Trophoblast cell (in vitro differentiated cells and primary cell): ENCODE measurements around the gene PSMC6.
"Not testable (repeated sequence)": the region's sequence is repeated elsewhere in the genome, so short reads cannot be mapped to it uniquely, and the experiment has no call there.

Experiments used
- DNase-seq, 2 donors: peaks; one replicate each; pipeline ENCODE4 v3.0.0-alpha.2; 2016
- H2AFZ ChIP-seq: 2 replicates; pipeline ENCODE4 v1.6.1; 2013; ENCODE audit warnings: low read length, moderate library complexity, mild to moderate bottlenecking; ENCODE audit not compliant: insufficient read depth, poor library complexity
- H2AK5ac ChIP-seq: 2 replicates; pipeline ENCODE4 v1.6.1; 2013; ENCODE audit warnings: mild to moderate bottlenecking, low read length
- H2BK120ac ChIP-seq: 2 replicates; pipeline ENCODE4 v1.6.1; 2013; ENCODE audit warnings: low read length, mild to moderate bottlenecking, moderate library complexity; ENCODE audit not compliant: insufficient read depth, poor library complexity
- H2BK12ac ChIP-seq: 2 replicates; pipeline ENCODE4 v1.6.1; 2013; ENCODE audit warnings: mild to moderate bottlenecking, low read length, moderate library complexity
- H2BK5ac ChIP-seq: 2 replicates; pipeline ENCODE4 v1.6.1; 2013; ENCODE audit warnings: low read length, low read depth, moderate library complexity, mild to moderate bottlenecking; ENCODE audit not compliant: poor library complexity
- H3K14ac ChIP-seq: 2 replicates; pipeline ENCODE4 v1.6.1; 2013; ENCODE audit warnings: mild to moderate bottlenecking, low read length
- H3K18ac ChIP-seq: 2 replicates; pipeline ENCODE4 v1.6.1; 2013; ENCODE audit warnings: mild to moderate bottlenecking, low read length
- H3K23ac ChIP-seq: 2 replicates; pipeline ENCODE4 v1.6.1; 2013; ENCODE audit warnings: low read length
- H3K27ac ChIP-seq: 2 replicates; pipeline ENCODE4 v1.5.1; 2013; ENCODE audit warnings: low read depth, mild to moderate bottlenecking, inconsistent platforms, low read length, moderate library complexity
- H3K27me3 ChIP-seq: 2 replicates; pipeline ENCODE4 v1.6.1; 2013; ENCODE audit warnings: inconsistent platforms, mild to moderate bottlenecking, low read length, moderate library complexity; ENCODE audit not compliant: insufficient read depth
- H3K36me3 ChIP-seq, 2 experiments: 1 replicate in 1 of 2; 2 replicates in 1 of 2; pipeline ENCODE4 v1.6.1; 2013; ENCODE audit warnings: low read length in 2 of 2, mild to moderate bottlenecking in 2 of 2, moderate library complexity in 1 of 2; ENCODE audit not compliant: insufficient read depth in 2 of 2, control insufficient read depth in 1 of 2
- H3K4ac ChIP-seq: 2 replicates; pipeline ENCODE4 v1.6.1; 2013; ENCODE audit warnings: low read depth, mild to moderate bottlenecking, low read length, moderate library complexity
- H3K4me1 ChIP-seq, 2 experiments: 1 replicate in 1 of 2; 2 replicates in 1 of 2; pipeline ENCODE4 v1.6.1; 2013; ENCODE audit warnings: low read length in 2 of 2, mild to moderate bottlenecking in 2 of 2, moderate library complexity in 1 of 2; ENCODE audit not compliant: insufficient read depth in 2 of 2, control insufficient read depth in 1 of 2
- H3K4me2 ChIP-seq: 2 replicates; pipeline ENCODE4 v1.6.1; 2013; ENCODE audit warnings: inconsistent platforms, mild to moderate bottlenecking, low read length, moderate library complexity
- H3K4me3 ChIP-seq: 2 replicates; pipeline ENCODE4 v1.5.1; 2013; ENCODE audit warnings: mild to moderate bottlenecking, low read depth, low read length, inconsistent platforms
- H3K79me1 ChIP-seq: one replicate; pipeline ENCODE4 v1.6.1; 2013; ENCODE audit warnings: low read length
- H3K79me2 ChIP-seq: 2 replicates; pipeline ENCODE4 v1.6.1; 2013; ENCODE audit warnings: low read length, mild to moderate bottlenecking; ENCODE audit not compliant: control insufficient read depth, insufficient read depth, poor library complexity
- H3K9ac ChIP-seq: 2 replicates; pipeline ENCODE4 v1.6.1; 2013; ENCODE audit warnings: mild to moderate bottlenecking, low read length
- H3K9me3 ChIP-seq: 2 replicates; pipeline ENCODE4 v1.6.1; 2013; ENCODE audit warnings: low read depth, mild to moderate bottlenecking, control low read depth, inconsistent platforms, low read length; ENCODE audit not compliant: insufficient read depth
- H4K12ac ChIP-seq: 2 replicates; pipeline ENCODE4 v1.6.1; 2013; ENCODE audit warnings: low read depth, mild to moderate bottlenecking, low read length, moderate library complexity
- H4K8ac ChIP-seq: 2 replicates; pipeline ENCODE4 v1.6.1; 2013; ENCODE audit warnings: low read depth, mild to moderate bottlenecking, low read length, moderate library complexity
- H4K91ac ChIP-seq: one replicate; pipeline ENCODE4 v1.6.1; 2013; ENCODE audit warnings: low read depth, mild to moderate bottlenecking, low read length, moderate library complexity
- WGBS: extraction: QIAGEN DNeasy Blood & Tissue Kit; methylation state at CpG from one replicate; pipeline ENCODE4 v1.1.7; 2013; ENCODE audit warnings: missing lambda C conversion rate; ENCODE audit not compliant: insufficient read length, insufficient coverage; ENCODE audit errors: extremely low coverage; 5-methylcytosine and 5-hydroxymethylcytosine counted together

The PSMC6 gene

GRCh38 chr14:52762923-52763322 lies 55.9 kb downstream of the PSMC6 start:
- H3K9ac ChIP-seq, H2BK12ac ChIP-seq, H3K4me3 ChIP-seq, H3K18ac ChIP-seq, H4K12ac ChIP-seq, H3K9me3 ChIP-seq, H3K23ac ChIP-seq, H2BK5ac ChIP-seq, H3K79me1 ChIP-seq, H3K4me1 ChIP-seq, H3K27me3 ChIP-seq, H4K91ac ChIP-seq, H2BK120ac ChIP-seq, DNase-seq, H4K8ac ChIP-seq, H3K27ac ChIP-seq, H2AK5ac ChIP-seq, H2AFZ ChIP-seq, H3K79me2 ChIP-seq, H3K4ac ChIP-seq, H3K14ac ChIP-seq, H3K4me2 ChIP-seq: not testable (repeated sequence)
- WGBS, result no CpG with 5 or more reads among the region's 4 CpGs
- H3K36me3 ChIP-seq, result peaks cover 10 to 16% of the 10 kb centered on the region in 2 experiments

- Histone ChIP-seq H3K27ac (no peak overlapping the region), H2BK5ac (no peak overlapping the region), H2BK12ac (no peak overlapping the region), H3K18ac (no peak overlapping the region), H3K4me3 (no peak overlapping the region), H4K12ac (no peak overlapping the region), H4K8ac (no peak overlapping the region), H3K79me2 (no peaks in the 10 kb centered on the region), H3K9ac (no peak overlapping the region), H2BK120ac (no peak overlapping the region), H3K36me3 (peaks cover 3 to 11% of the 10 kb centered on the region in 2 experiments), H3K27me3 (no peaks in the 10 kb centered on the region), H3K4me1 (no peaks in the 10 kb centered on the region), H2AK5ac (no peak overlapping the region), H2AFZ (no peak overlapping the region), H3K9me3 (no peaks in the 10 kb centered on the region), H3K79me1 (no peaks in the 10 kb centered on the region), H4K91ac (no peak overlapping the region), H3K4ac (no peak overlapping the region), H3K4me2 (no peak overlapping the region), H3K23ac (no peak overlapping the region), H3K14ac (no peak overlapping the region)
- DNase-seq, result no peak
- WGBS, result 100% methylated on average over 2 of the region's 3 CpGs
Measured at GRCh38 chr14:52767058-52767833, 60.2 kb downstream of the PSMC6 start.

GRCh38 chr14:52769887-52770286 lies 62.9 kb downstream of the PSMC6 start:
- Histone ChIP-seq H4K91ac (no peak overlapping the region), H3K27ac (no peak overlapping the region), H3K14ac (no peak overlapping the region), H4K8ac (no peak overlapping the region), H2BK12ac (no peak overlapping the region), H3K4ac (no peak overlapping the region), H3K4me3 (no peak overlapping the region), H3K27me3 (no peaks in the 10 kb centered on the region), H3K23ac (no peak overlapping the region), H3K9me3 (no peaks in the 10 kb centered on the region), H3K36me3 (peaks cover 3 to 11% of the 10 kb centered on the region in 2 experiments), H4K12ac (no peak overlapping the region), H2BK5ac (no peak overlapping the region), H2BK120ac (no peak overlapping the region), H3K18ac (no peak overlapping the region), H3K79me2 (no peaks in the 10 kb centered on the region), H2AFZ (no peak overlapping the region), H3K79me1 (no peaks in the 10 kb centered on the region), H2AK5ac (no peak overlapping the region), H3K4me1 (no peaks in the 10 kb centered on the region), H3K4me2 (no peak overlapping the region), H3K9ac (no peak overlapping the region)
- DNase-seq, result no peak

- WGBS, result no CpG with 5 or more reads among the region's 7 CpGs
- no peak overlapping the region for H2BK5ac ChIP-seq
Measured at GRCh38 chr14:52776816-52777215, 69.8 kb downstream of the PSMC6 start.

More at GRCh38 chr14:52776816-52777215, 69.8 kb downstream of the PSMC6 start:
- Histone ChIP-seq H3K27ac (no peak overlapping the region), H3K18ac (no peak overlapping the region), H2BK12ac (no peak overlapping the region), H3K4me3 (no peak overlapping the region), H4K8ac (no peak overlapping the region), H3K23ac (no peak overlapping the region), H2AK5ac (no peak overlapping the region), H3K79me2 (no peaks in the 10 kb centered on the region), H3K4me1 (no peaks in the 10 kb centered on the region), H4K91ac (no peak overlapping the region), H3K4ac (no peak overlapping the region), H2BK120ac (no peak overlapping the region), H3K14ac (no peak overlapping the region), H3K9me3 (no peaks in the 10 kb centered on the region), H3K79me1 (no peaks in the 10 kb centered on the region), H3K4me2 (no peak overlapping the region), H2AFZ (no peak overlapping the region), H3K9ac (no peak overlapping the region), H4K12ac (no peak overlapping the region), H3K27me3 (no peaks in the 10 kb centered on the region), H3K36me3 (peaks cover 10 to 14% of the 10 kb centered on the region in 2 experiments)
- no peak for DNase-seq
